T47D (cell line): ENCODE results near the gene DTX3.
"Not testable (repeated sequence)": the region's sequence is repeated elsewhere in the genome, so short reads cannot be mapped to it uniquely, and the experiment has no call there.

Experiments used
- DNase-seq, 2 experiments: peaks; one replicate each; pipeline versions ENCODE4 v3.0.0 to v3.0.0-alpha.2; 2011 to 2012; ENCODE audit warnings: low read depth in 1 of 2, low spot score in 1 of 2
- JUND ChIP-seq: IDR thresholded peaks from 2 replicates; pipeline ENCODE4 v1.6.1; 2012; ENCODE audit warnings: low read depth
- in situ Hi-C: cut with HindIII; loops from 2 replicates; pipeline ENCODE4 v1.10.0; 2016; ENCODE audit warnings: low sequenced_read_pairs, low pct_unique_long_range_greater_than_20kb

The DTX3 gene

DNA sequence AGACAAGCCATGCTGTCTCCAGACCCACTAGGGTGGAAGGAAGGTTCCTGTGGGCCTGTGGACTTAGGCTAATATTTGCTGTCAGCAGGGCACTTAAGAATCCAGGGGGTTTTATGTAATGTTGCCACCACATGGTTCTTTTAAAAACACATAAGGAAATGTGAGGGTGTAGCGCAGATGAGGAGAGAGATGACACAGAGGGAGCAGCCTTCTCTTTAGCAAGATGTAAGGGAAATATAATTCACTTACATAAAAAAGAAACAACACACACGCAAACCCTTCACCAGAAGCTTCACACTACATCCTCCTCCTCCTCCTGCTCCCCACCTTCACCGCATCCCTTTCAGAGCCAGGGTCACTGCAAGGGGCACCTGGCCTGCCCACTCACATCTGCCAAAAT lies 18.5 kb upstream of the DTX3 start:
- TF ChIP-seq JUND = no peak
- in situ Hi-C loops = no loop called here
- no peak for DNase-seq

DNA sequence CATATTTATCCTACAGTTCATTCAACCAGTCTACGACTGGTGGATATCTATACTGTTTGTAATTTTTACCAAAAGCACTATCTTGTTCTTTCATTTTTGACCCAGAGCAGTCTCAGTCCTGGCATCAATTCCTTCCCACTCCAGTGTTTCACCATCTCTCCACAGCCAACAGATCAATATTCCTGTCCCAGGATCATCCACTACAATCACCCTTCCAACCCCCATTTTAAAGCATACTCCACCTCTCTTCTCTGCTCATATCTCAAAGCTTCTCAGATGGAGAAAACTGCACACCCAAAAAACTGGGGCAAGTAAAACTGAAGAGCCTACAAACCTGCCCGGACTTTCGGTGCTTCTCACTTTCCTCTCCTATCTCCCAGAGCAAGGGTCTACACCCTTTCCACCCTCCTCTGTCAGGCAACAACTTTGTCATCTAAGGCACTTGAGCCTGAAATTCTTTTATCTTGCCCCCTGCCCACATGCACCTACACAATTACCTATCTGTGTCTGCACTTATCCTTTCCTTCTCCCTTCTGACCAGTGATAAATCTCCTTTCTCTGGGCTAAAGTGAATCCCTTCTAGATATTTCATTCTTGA lies 17.7 kb upstream of the DTX3 start:
- in situ Hi-C loops = no loop called here
- no peak for TF ChIP-seq JUND
- no peak for DNase-seq

DNA sequence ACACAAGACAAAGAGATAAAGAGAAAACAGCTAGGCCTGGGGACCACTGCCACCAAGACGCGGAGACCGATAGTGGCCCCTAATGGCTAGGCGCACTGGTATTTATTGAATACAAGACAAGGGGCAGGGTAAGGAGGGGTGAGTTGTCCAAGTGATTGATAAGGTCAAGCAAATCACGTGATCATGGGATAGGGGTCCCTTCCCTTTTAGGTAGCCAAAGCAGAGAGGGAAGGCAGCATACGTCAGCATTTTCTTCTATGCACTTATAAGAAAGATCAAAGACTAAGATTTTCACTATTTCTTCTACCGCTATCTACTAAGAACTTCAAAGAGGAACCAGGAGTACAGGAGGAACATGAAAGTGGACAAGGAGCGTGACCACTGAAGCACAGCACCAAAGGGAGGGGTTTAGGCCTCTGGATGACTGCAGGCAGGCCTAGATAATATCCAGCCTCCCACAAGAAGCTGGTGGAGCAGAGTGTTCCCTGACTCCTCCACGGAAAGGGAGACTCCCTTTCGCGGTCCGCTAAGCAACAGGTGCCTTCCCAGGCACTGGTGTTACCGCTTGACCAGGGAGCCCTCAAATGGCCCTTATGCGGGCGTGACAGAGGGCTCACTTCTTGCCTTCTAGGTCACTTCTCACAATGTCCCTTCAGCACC lies 15.5 kb upstream of the DTX3 start:
- DNase-seq, in situ Hi-C loops: not testable (repeated sequence)

DNA sequence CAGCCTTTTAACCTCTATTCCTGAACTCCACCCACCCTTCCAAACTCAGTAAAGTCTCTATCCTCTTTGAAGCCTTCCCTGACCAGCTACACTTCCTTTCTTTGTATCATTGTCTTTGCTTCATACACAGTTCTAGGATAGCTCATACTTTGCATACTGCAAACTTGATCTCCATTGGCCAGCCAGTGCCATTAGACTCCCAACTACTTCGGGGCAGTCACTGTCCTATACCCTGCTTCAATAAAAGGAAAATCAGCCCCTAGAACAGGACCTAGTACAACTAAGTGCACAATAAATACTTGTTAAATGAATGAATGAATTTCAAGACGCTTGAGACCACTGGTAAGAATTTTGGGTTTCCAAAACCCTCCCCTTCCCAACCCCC lies 14.2 kb upstream of the DTX3 start:
- in situ Hi-C loops = no loop called here
- TF ChIP-seq JUND = no peak
- DNase-seq = peak in 1 of 2 experiments; percentile 23

DNA sequence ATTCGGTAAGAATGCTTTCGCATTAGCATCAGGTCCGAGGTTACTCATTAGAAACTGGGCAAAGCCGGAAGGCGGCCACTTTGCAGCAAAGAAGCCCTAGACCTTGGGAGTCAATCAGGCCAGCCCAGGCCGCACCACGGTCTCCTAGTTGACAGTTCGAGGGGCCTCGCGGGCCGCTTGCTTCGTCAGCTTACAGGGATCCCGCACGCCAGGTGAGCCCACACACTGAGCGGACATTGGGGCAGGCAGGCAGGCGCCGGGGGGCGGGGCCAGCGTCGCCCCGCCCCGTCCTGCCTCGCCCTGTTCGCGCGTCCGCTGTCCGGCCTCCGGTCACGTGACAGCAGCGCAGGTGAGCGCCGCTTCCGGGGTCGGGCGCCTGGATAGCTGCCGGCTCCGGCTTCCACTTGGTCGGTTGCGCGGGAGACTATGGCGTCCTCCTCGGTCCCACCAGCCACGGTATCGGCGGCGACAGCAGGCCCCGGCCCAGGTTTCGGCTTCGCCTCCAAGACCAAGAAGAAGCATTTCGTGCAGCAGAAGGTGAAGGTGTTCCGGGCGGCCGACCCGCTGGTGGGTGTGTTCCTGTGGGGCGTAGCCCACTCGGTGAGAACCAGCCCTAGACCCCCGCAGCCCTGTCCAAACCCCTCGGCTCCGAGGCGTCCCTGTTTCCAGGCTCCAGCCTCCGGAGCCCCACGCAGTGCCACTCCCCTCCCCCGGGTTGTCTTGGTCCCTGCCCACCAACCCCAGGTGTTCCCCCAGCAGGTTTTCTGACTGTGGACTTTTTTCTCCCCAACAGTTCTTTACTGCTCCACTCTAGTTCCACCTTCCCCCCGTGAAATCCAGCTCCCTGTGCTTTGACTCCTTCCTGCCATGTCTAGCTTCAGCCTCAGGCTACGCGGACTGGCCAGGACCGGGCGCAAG lies 13.5 kb upstream of the DTX3 start, which contains the start of gene PIP4K2C:
Gene PIP4K2C, plus strand, starts transcription at position 329 of the 918 bp plus-strand sequence. Its CDS starts 98 bp downstream, at position 427.
- TF ChIP-seq JUND = no peak
- DNase-seq = peak; percentile 92 to 93
- in situ Hi-C loops = no loop called here

DNA sequence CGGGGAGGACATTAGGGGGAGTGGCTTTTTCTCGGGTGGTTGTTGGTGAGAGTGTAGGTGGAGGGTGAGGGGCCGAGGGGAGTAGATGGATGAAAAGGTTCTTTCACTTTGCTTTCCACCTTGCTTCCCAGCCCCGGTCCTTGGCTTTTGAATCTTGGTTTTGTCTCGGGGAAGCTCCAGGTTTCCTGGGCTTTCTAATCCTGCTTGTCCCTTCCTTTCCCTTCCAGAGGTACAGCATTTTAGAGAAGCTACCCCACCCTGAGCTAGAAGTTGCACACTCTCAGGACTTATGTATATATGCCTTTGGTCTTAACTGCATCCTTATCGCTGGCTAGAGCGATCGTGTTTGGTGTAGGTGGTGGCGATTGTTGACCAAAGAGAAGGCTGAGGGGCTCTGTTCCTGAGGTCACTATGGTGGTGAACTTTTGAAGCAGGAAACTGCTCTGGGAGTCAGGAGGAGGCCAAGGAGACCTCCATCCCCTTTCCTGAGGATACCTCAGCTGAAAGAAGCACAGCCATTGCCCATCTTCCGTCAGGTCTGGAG lies 12.8 kb upstream of the DTX3 start:
- DNase-seq = no peak
- TF ChIP-seq JUND = no peak
- in situ Hi-C loops = no loop called here

DNA sequence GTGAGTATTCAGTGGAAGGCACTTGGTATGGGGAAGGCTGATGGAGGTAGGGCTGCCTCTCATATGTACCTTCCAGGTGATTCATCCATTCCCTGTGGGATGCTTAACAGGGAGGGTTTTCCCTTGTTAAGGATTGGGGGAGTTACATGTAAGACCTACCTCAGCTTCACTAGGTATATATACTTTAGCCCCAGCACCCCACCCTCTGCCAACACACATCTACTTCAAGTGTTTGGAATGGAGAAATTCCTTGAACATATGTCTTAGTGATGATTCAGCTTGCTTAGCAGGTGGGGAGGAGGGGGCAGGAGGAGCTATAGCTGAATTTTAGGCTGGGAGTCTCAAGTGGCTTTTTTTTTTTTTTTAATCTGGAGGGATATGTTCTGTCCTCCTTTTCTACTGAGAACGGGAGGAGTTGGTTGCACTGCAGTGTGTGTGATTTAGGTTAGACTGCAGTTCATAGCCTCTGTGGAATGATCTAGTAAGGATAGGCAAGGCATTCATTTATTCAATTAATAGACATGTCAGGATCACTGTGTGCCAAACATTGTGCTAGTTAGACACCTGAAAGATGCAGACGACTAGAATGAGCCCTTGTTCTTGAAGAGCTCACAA lies 12.0 kb upstream of the DTX3 start:
- no peak for DNase-seq
- TF ChIP-seq JUND = no peak
- in situ Hi-C loops = no loop called here

DNA sequence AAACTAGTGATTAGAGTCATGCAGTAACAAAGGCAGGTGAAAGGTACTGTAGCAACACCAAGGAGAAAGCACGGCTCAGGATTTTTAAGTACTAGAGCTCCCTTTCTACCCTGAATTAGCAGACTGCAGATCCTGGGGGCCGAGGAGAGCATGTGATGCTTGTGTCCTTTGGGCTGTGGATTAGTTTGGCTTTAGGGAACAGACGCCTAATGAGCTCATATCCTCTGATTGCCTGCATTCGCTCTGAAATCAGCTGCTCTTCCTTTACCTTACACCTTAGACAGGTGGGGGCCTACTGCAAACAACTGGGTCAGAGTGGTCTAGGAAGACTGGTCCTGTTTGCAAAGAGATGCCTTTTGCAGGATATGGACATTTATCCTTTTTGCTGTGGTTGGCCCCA lies 11.4 kb upstream of the DTX3 start:
- DNase-seq = no peak
- in situ Hi-C loops = no loop called here
- no peak for TF ChIP-seq JUND

DNA sequence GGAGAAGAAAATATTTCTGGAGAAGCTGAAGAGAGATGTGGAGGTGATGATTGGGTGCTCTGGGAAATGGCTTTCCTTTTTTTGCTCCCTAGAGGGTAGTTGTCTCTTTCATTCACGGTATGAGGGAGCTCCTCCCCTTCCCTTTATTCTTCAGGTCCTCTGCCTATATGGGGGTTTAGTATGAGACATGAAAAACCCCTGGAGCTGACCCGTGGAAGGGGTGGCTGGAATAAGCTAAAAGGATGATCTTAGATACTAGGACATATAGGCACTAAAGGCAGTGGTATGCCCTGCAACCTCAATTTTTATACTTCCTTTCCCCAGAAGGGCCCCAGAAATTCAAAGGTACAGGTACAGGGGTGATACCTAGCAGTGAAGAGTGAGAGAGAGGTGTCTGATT lies 4.2 kb upstream of the DTX3 start:
- TF ChIP-seq JUND = no peak
- in situ Hi-C loops = no loop called here
- no peak for DNase-seq

DNA sequence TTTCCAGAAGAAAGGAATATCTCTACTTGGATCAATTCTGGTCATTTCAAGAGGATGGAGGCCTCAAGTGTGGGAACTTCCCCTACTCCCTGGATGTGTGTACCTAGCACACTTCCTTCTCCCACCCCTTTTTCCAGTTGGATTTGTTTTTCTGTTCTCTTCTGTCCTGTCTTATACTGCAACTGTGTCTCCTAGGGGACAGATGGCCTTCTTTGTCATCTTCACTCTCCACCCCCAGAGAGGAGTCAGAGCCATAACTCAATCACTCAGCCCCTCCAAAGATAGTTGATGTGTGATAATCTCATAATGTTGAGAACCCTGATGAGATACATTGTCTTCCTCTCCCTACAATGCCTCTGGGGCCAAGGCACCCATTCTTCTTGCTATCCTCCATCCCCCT lies 2.1 kb upstream of the DTX3 start:
- in situ Hi-C loops = no loop called here

DNA sequence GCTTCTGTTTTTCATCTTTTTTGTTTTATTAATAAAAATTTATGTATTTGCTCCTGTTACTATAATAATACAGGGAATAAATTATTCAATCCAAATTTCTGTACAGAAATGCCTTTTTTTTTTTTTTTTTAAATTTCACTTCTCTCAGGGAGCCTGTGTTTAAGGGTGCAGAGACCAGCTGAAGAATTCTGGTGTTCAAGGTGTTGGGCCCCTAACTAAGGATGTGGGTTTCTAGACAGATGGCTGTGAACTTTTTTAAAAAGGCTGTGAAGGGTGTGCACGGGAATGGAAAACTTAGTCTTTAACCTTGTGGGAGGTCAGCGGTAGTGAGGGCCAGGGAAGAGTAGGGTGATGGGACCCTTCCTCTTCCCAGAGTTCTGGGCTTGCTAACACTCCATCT lies 1.3 kb upstream of the DTX3 start:
- TF ChIP-seq JUND = no peak
- DNase-seq = no peak
- in situ Hi-C loops = no loop called here

More for the DNA sequence above, 2.1 kb upstream of the DTX3 start:
- TF ChIP-seq JUND = no peak
- DNase-seq = no peak

DNA sequence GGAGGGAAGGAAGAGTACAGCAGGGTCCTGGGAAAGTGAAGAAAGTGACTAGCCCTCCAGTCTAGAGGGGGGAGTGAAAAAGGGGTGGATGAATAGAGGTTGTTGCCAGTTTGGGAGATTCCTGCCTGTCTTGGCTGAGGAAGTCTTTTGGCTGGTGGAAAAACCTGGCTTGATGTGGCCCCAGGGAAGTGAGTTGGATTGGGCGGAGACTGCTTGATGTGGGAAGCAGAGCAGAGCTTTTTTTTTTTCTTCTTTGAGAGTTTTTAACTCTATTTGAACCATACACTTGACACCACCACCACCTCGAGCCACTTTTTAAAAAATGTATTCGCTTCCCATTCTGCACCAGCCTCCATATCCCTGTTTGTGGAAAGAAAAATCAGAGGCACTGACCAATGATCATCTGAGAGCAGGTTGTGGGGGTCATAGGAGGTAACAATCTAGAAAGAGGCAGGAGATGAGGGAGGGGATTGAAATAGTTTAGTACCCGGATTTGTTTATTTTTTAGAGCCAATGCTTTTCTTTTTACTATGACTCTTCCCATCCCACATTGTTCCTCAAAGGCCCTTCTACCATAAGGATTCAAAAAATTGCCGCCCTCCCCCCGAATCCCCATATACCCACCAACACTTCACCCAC lies 690 bp upstream of the DTX3 start:
- peak in 1 of 2 experiments; percentile 61 for DNase-seq
- in situ Hi-C loops = no loop called here

More for the DNA sequence above, 690 bp upstream of the DTX3 start:
- no peak for TF ChIP-seq JUND
